HEK293T (cell line): Measurements from ENCODE around the gene DDC.

Experiments used
- ARNT ChIP-seq: fragments of 450-650 bp; IDR thresholded peaks from 2 replicates; pipeline ENCODE4 v1.6.1; 2017; ENCODE audit warnings: mild to moderate bottlenecking
- BHLHE40 ChIP-seq: fragments of 450-650 bp; IDR thresholded peaks from 2 replicates; pipeline ENCODE4 v1.6.1; 2016; ENCODE audit warnings: mild to moderate bottlenecking, moderate library complexity, borderline replicate concordance
- CTBP1 ChIP-seq: fragments of 450-650 bp; IDR thresholded peaks from 2 replicates; pipeline ENCODE4 v1.6.1; 2016; ENCODE audit warnings: borderline replicate concordance
- ELF4 ChIP-seq: fragments of 450-650 bp; IDR thresholded peaks from 2 replicates; pipeline ENCODE4 v1.6.1; 2017; ENCODE audit warnings: antibody characterized with exemption
- FOXA1 ChIP-seq: fragments of 450-650 bp; IDR thresholded peaks from 2 replicates; pipeline ENCODE4 v1.6.1; 2016; ENCODE audit warnings: mild to moderate bottlenecking
- FOXK2 ChIP-seq: fragments of 450-650 bp; IDR thresholded peaks from 2 replicates; pipeline ENCODE4 v1.6.1; 2016; ENCODE audit warnings: mild to moderate bottlenecking
- FOXM1 ChIP-seq: fragments of 450-650 bp; IDR thresholded peaks from 2 replicates; pipeline ENCODE4 v1.6.1; 2017; ENCODE audit warnings: mild to moderate bottlenecking, borderline replicate concordance
- LEF1 ChIP-seq: fragments of 450-650 bp; IDR thresholded peaks from 2 replicates; pipeline ENCODE4 v1.6.1; 2017; ENCODE audit warnings: mild to moderate bottlenecking, borderline replicate concordance
- NFRKB ChIP-seq: fragments of 450-650 bp; IDR thresholded peaks from 2 replicates; pipeline ENCODE4 v1.6.1; 2016; ENCODE audit warnings: mild to moderate bottlenecking, moderate library complexity
- PKNOX1 ChIP-seq: fragments of 450-650 bp; IDR thresholded peaks from 2 replicates; pipeline ENCODE4 v1.6.1; 2016
- SP1 ChIP-seq: fragments of 450-650 bp; IDR thresholded peaks from 2 replicates; pipeline ENCODE4 v1.6.1; 2017
- SUZ12 ChIP-seq: fragments of 450-650 bp; IDR thresholded peaks from 2 replicates; pipeline ENCODE4 v1.6.1; 2016; ENCODE audit warnings: mild to moderate bottlenecking
- TARDBP ChIP-seq: fragments of 450-650 bp; IDR thresholded peaks from 2 replicates; pipeline ENCODE4 v1.6.1; 2016
- ZNF384 ChIP-seq: fragments of 450-650 bp; IDR thresholded peaks from 2 replicates; pipeline ENCODE4 v1.6.1; 2016

- no peak for TF ChIP-seq SUZ12
- TF ChIP-seq FOXK2, result no peak
- no peak for TF ChIP-seq BHLHE40
- no peak for TF ChIP-seq CTBP1
- no peak for TF ChIP-seq PKNOX1
- no peak for TF ChIP-seq SP1
- TF ChIP-seq FOXA1, result no peak
- no peak for TF ChIP-seq TARDBP
- TF ChIP-seq ZNF384, result no peak
- no peak for TF ChIP-seq ARNT
- TF ChIP-seq LEF1, result no peak
- no peak for TF ChIP-seq NFRKB
- no peak for TF ChIP-seq ELF4
- TF ChIP-seq FOXM1, result no peak
Measured at GRCh38 chr7:50534690-50535290, 30.4 kb downstream of the DDC start.
